ENCODE measurements around the gene CSK. TPM values are rescaled to one million over a fixed set of nuclear protein-coding genes. Genes with fewer than 3 reads are reported as not detected.
A peak's percentile ranks its signal among the peaks of the same experiment; 100 is the strongest.

CSK gene
- total and polyA plus RNA-seq, 12 donors: 19.7 to 48.6 (median 24.8) TPM

- peak overlapping the region in 1 of 10 donors; percentile 96 for H3K27ac ChIP-seq
- H3K4me3 ChIP-seq: no peak overlapping the region
- no peaks in the 10 kb centered on the region for H3K27me3 ChIP-seq
- no peak for TF ChIP-seq CTCF (IDR thresholded peaks at IDR 0.05)
- ATAC-seq (no peak), DNase-seq (no peak)
- no peaks in the 10 kb centered on the region for H3K9me3 ChIP-seq
- peaks cover 29 to 90% (median 49%) of the 10 kb centered on the region in 9 donors for H3K4me1 ChIP-seq
- intact Hi-C loops (cut with DNase I): loop anchor here in 4 of 10 donors (5.0 to 10.0 kb wide), 4 partner anchors 56 to 404 kb away; partner anchors contain the start of gene FAM219B (in 1 of the 4)
- H3K36me3 ChIP-seq: no peaks in the 10 kb centered on the region
- WGBS, 2 donors: 87 to 88% methylated on average over 7 of the region's 7 CpGs
These were observed 2.7 kb upstream of the CSK start for GRCh38 chr15:74779162-74779648.

- peak overlapping the region in 7 of 10 donors; percentile 74 to 94 (median 88) for H3K4me3 ChIP-seq
- H3K9me3 ChIP-seq: no peaks in the 10 kb centered on the region
- peaks cover 0 to 5% (median 0%) of the 10 kb centered on the region in 9 donors for H3K36me3 ChIP-seq
- TF ChIP-seq CTCF (IDR thresholded peaks at IDR 0.05): no peak
- H3K27ac ChIP-seq: peak overlapping the region in 5 of 10 donors; percentile 33 to 98 (median 93)
- 64 to 65% methylated on average over 16 of the region's 16 CpGs for WGBS, 2 donors
- ATAC-seq (no peak), DNase-seq (no peak)
- no peaks in the 10 kb centered on the region for H3K27me3 ChIP-seq
- H3K4me1 ChIP-seq: peaks cover 37 to 90% (median 65%) of the 10 kb centered on the region in 9 donors
- intact Hi-C loops (cut with DNase I): loop anchor here in 5 of 10 donors (2.0 to 10.0 kb wide), 6 partner anchors 20 to 424 kb away; partner anchors contain the start of genes ULK3 (in 4 of the 5), C15orf39 (in 1 of the 5) and COX5A (in 1 of the 5)
These were observed 1.1 kb upstream of the CSK start for GRCh38 chr15:74780523-74781430.

- peak; percentile 1 to 39 (median 12) for ATAC-seq
- H3K36me3 ChIP-seq: peaks cover 0 to 5% (median 0%) of the 10 kb centered on the region in 9 donors
- H3K9me3 ChIP-seq: no peaks in the 10 kb centered on the region
- H3K4me1 ChIP-seq: peaks cover 46 to 90% (median 70%) of the 10 kb centered on the region in 9 donors
- 0 to 2% methylated on average over 55 to 71 of the region's 72 CpGs for WGBS, 2 donors
- peak overlapping the region; percentile 87 to 98 (median 93) for H3K27ac ChIP-seq
- H3K27me3 ChIP-seq: no peaks in the 10 kb centered on the region
- peak in 1 of 2 donors; percentile 61 for DNase-seq
- peak overlapping the region; percentile 19 to 94 (median 78) for H3K4me3 ChIP-seq
- TF ChIP-seq CTCF (IDR thresholded peaks at IDR 0.05): no peak
- intact Hi-C loops (cut with DNase I): loop anchor here in 5 of 10 donors (5.0 to 10.0 kb wide), 4 partner anchors 60 to 422 kb away; partner anchors contain the start of genes ULK3 (in 4 of the 5), C15orf39 (in 1 of the 5) and COX5A (in 1 of the 5)
These were observed 585 bp downstream of the CSK start for GRCh38 chr15:74782259-74783071.
